ENCODE data around the gene ALDH1L2.

DNA sequence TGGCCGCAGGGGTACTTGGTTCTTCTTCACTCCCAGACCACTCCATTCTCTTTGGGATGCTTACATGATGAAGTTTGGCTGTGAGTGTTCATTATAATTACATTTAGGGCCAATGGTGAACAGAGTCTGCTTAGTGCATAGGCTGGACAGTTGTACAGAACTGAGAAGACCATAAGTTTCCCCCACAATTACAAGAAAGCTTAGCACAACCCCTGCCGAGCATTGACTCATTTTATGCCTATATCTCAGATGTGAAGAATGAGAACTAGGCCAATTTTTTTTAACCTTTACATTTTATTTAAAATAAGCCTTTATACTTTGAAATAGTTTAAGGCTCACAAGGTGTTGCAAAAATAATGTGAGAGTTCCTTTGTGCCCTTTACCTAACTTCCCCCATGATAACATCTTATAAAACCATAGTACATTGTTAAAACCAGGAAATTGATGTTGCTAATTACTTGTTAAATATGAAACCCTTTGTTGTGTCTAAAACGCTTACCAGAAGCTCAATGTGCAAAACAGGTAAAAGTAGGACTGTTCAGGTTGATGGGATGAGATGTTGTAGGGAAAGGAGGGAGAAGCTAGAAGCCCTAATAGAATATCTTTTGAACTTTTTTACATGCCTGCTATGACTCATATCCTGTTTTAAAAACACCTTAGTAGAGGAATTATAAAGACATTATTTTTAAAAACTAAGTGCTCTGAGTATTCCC, 47.2 kb downstream of the ALDH1L2 start:
- TF ChIP-seq GATA3 (IDR thresholded peaks at IDR 0.05; ENCODE audit: low read depth, low read length) = no peak
- TF ChIP-seq GATA2 (IDR thresholded peaks at IDR 0.05; ENCODE audit: low read depth, low read length) = no peak

Data from SH-SY5Y (cell line).